Body of pancreas (tissue), 4 donors: ENCODE results near the gene LMO1. TPM values are rescaled to one million over a fixed set of nuclear protein-coding genes. Genes with fewer than 3 reads are reported as not detected.
A peak's percentile ranks its signal among the peaks of the same experiment; 100 is the strongest.

Experiments used
- ATAC-seq: fragments of 150-250 bp; one replicate; pipeline ENCODE4 v1.9.1; 2016
- DNase-seq, 4 donors: peaks; one replicate each; pipeline ENCODE4 v3.0.0-alpha.2; 2019
- H3K27ac ChIP-seq, 4 donors: fragments of 200-600 bp; sonication (generic); 1 replicate in 3 of 4; 2 replicates in 1 of 4; pipeline versions ENCODE4 v1.5.1 to v1.6.1; 2016 to 2019; ENCODE audit warnings: mild to moderate bottlenecking in 1 of 4, mixed read lengths in 1 of 4, moderate library complexity in 1 of 4
- H3K27me3 ChIP-seq, 2 donors: fragments of 200-600 bp; sonication (generic); one replicate each; pipeline ENCODE4 v1.6.0; 2016; ENCODE audit warnings: mild to moderate bottlenecking in 1 of 2
- H3K36me3 ChIP-seq, 2 donors: fragments of 200-600 bp; sonication (generic); replicated peaks in 1 of 2; 2 replicates each; pipeline ENCODE4 v1.5.1; 2016; ENCODE audit warnings: low read depth in 2 of 2; ENCODE audit not compliant: insufficient read depth in 1 of 2
- H3K4me1 ChIP-seq: fragments of 200-600 bp; sonication (generic); one replicate; pipeline ENCODE4 v1.6.0; 2016
- H3K4me3 ChIP-seq, 2 donors: fragments of 200-600 bp; sonication (generic); 1 replicate in 1 of 2; 2 replicates in 1 of 2; pipeline ENCODE4 v1.5.1; 2016 to 2019
- H3K9me3 ChIP-seq, 3 donors: fragments of 200-600 bp; sonication (generic); 1 replicate in 2 of 3; 2 replicates in 1 of 3; pipeline ENCODE4 v1.5.1; 2016
- POLR2A ChIP-seq, 3 donors: fragments of 450-650 bp; IDR thresholded peaks; one replicate each; pipeline ENCODE4 v1.6.1; 2016; ENCODE audit warnings: antibody characterized with exemption in 3 of 3, mild to moderate bottlenecking in 2 of 3
- WGBS, 2 donors: methylation state at CpG; one replicate each; pipeline ENCODE4 v1.1.5; 2017; 5-methylcytosine and 5-hydroxymethylcytosine counted together
- intact Hi-C: fragments of 100-400 bp; cut with DNase I; formaldehyde crosslinking; loops from one replicate; pipeline ENCODE4 v1.15.1; 2023
- total RNA-seq, 2 donors: library from RNA; depleted of rRNA; stranded (reverse); fragments of >200 nt; gene quantifications; one replicate each; pipeline ENCODE4 v1.1.0, GENCODE V29; 2016
- TF ChIP-seq, protein P1 (sequence below), 7 experiments: fragments of 450-650 bp in 4 of 7; fragments of 200-600 bp in 3 of 7; sonication (generic) in 3 of 7; IDR thresholded peaks; one replicate each; pipeline ENCODE4 v1.5.1; 2016 to 2019; ENCODE audit warnings: antibody characterized with exemption in 7 of 7

The LMO1 gene
- total RNA-seq, 2 donors from 2014 or later: 0.78 to 1.6 TPM

- no peak for TF ChIP-seq POLR2A (IDR thresholded peaks at IDR 0.05)
- TF ChIP-seq, protein P1, sequence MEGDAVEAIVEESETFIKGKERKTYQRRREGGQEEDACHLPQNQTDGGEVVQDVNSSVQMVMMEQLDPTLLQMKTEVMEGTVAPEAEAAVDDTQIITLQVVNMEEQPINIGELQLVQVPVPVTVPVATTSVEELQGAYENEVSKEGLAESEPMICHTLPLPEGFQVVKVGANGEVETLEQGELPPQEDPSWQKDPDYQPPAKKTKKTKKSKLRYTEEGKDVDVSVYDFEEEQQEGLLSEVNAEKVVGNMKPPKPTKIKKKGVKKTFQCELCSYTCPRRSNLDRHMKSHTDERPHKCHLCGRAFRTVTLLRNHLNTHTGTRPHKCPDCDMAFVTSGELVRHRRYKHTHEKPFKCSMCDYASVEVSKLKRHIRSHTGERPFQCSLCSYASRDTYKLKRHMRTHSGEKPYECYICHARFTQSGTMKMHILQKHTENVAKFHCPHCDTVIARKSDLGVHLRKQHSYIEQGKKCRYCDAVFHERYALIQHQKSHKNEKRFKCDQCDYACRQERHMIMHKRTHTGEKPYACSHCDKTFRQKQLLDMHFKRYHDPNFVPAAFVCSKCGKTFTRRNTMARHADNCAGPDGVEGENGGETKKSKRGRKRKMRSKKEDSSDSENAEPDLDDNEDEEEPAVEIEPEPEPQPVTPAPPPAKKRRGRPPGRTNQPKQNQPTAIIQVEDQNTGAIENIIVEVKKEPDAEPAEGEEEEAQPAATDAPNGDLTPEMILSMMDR (IDR thresholded peaks at IDR 0.05): peak; percentile 29 to 69 (median 61)
- Histone ChIP-seq H3K27me3 (no peaks in the 10 kb centered on the region), H3K9me3 (peaks cover 0 to 1% (median 0%) of the 10 kb centered on the region in 3 donors), H3K4me3 (no peak overlapping the region), H3K27ac (no peak overlapping the region), H3K4me1 (no peaks in the 10 kb centered on the region), H3K36me3 (no peaks in the 10 kb centered on the region)
- WGBS, 2 donors: 12 to 15% methylated on average over 3 of the region's 3 CpGs
- DNase-seq (peak; percentile 23 to 54 (median 38)), ATAC-seq (peak; percentile 66)
- intact Hi-C loops: loop anchor here (5.0 kb wide), 1 partner anchor 83 kb away; no protein-coding TSS in a partner anchor
Measured at GRCh38 chr11:8309862-8310261, 46.2 kb upstream of the LMO1 start.

GRCh38 chr11:8309311-8309710 lies 45.6 kb upstream of the LMO1 start:
- ATAC-seq: no peak
- Histone ChIP-seq H3K4me1 (no peaks in the 10 kb centered on the region), H3K9me3 (peaks cover 0 to 4% (median 0%) of the 10 kb centered on the region in 3 donors), H3K36me3 (no peaks in the 10 kb centered on the region), H3K27ac (no peak overlapping the region), H3K27me3 (no peaks in the 10 kb centered on the region), H3K4me3 (no peak overlapping the region)
- intact Hi-C loops: loop anchor here (5.0 kb wide), 1 partner anchor 82 kb away; no protein-coding TSS in a partner anchor
- TF ChIP-seq POLR2A (IDR thresholded peaks at IDR 0.05): no peak
- TF ChIP-seq, protein P1 (IDR thresholded peaks at IDR 0.05): no peak
- 75 to 77% methylated on average over 9 of the region's 9 CpGs for WGBS, 2 donors
- no peak for DNase-seq

GRCh38 chr11:8307601-8308000 lies 43.9 kb upstream of the LMO1 start:
- ATAC-seq (no peak), DNase-seq (peak in 1 of 4 donors; percentile 6)
- no peaks in the 10 kb centered on the region for H3K27me3 ChIP-seq
- no peaks in the 10 kb centered on the region for H3K36me3 ChIP-seq
- H3K4me3 ChIP-seq: no peak overlapping the region
- 78 to 81% methylated on average over 5 to 8 of the region's 8 CpGs for WGBS, 2 donors
- intact Hi-C loops: loop anchor here (5.0 kb wide), 1 partner anchor 80 kb away; no protein-coding TSS in a partner anchor
- no peaks in the 10 kb centered on the region for H3K4me1 ChIP-seq
- TF ChIP-seq POLR2A (IDR thresholded peaks at IDR 0.05): no peak
- TF ChIP-seq, protein P1 (IDR thresholded peaks at IDR 0.05): no peak
- H3K27ac ChIP-seq: no peak overlapping the region
- peaks cover 0 to 4% (median 0%) of the 10 kb centered on the region in 3 donors for H3K9me3 ChIP-seq

DNA sequence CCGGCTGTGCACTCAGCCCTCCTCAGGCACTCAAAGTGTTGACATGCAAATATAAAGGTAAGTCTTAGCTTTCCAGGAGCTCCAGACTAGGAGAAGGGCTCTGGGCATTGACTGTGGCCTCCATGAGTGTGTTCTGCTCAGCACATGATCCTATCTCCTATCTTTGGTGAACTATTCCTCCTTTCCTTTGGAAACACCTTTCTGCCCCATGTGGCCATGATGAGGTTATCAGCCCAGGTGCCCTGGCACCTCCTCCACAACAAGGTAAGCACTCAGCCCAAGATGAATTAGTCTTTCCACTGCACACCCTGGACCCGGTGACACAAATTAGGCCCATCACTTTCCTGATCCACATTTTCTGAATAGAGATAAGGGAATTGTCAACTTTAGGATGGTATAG lies 37.9 kb upstream of the LMO1 start:
- Histone ChIP-seq H3K36me3 (no peaks in the 10 kb centered on the region), H3K4me3 (no peak overlapping the region), H3K4me1 (no peaks in the 10 kb centered on the region), H3K27me3 (no peaks in the 10 kb centered on the region), H3K27ac (no peak overlapping the region), H3K9me3 (peaks cover 0 to 4% (median 0%) of the 10 kb centered on the region in 3 donors)
- WGBS, 2 donors: 68 to 69% methylated on average over 2 of the region's 2 CpGs
- no peak for DNase-seq
- ATAC-seq: no peak
- intact Hi-C loops: no loop called here
- TF ChIP-seq, protein P1 (IDR thresholded peaks at IDR 0.05): no peak
- no peak for TF ChIP-seq POLR2A (IDR thresholded peaks at IDR 0.05)
